ENCODE measurements around the gene CBLN3.

The CBLN3 gene

DNA sequence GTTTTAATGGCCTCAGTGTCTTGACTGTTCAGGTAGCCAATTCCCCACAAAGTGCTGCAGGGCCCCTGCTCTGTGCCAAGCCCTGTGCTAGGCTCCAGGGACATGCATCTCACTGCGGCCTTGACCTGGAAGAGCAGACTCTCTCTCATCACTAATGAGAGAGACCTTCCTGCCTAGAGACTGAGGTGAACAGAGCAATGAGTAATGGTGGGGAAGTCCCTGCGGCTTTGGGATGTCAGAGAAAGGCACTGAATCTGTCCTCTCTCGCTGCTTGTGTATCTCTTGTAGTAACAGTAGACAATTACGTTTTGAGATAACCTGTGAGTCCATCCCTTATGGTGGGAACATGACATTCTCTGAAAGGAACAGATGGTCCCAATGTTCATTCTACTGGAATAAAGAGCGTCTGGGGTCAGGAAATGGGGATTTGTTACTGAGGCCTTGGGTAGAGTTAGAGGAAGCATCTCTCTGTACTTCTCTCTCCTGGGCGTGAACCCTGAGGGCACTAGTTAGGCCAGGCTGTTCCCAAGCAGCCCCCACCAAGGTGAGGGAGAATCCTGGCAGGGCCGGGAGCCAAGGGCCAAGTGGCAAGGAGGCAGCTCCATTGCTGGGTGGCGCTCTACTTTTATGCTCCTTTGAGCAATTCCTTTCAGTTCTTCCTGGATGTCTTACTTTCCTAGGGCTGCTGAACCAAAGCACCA, 48.0 kb downstream of the CBLN3 start:
- Histone ChIP-seq H2AFZ (ENCODE audit: low read depth, low read length) (no peak overlapping the region), H3K4me3 (ENCODE audit: low read depth in 1 of 2, low read length in 2 of 2) (no peak overlapping the region), H3K27me3 (ENCODE audit: insufficient read depth, low read length, poor library complexity) (peaks cover 13% of the 10 kb centered on the region), H3K9ac (ENCODE audit: low read depth, low read length) (no peak overlapping the region), H3K36me3 (ENCODE audit: insufficient read depth, low read length) (no peaks in the 10 kb centered on the region), H3K79me2 (ENCODE audit: insufficient read depth, low read length) (no peaks in the 10 kb centered on the region), H3K27ac (ENCODE audit: low read length) (no peak overlapping the region), H3K9me3 (ENCODE audit: insufficient read depth, low read length, severe bottlenecking) (no peaks in the 10 kb centered on the region), H3K4me2 (ENCODE audit: insufficient read depth, low read length) (no peak overlapping the region), H3K4me1 (ENCODE audit: insufficient read depth, low read length) (no peaks in the 10 kb centered on the region), H4K20me1 (ENCODE audit: insufficient read depth, low read length) (no peaks in the 10 kb centered on the region)
- DNase-seq, result no peak
- ATAC-seq (ENCODE audit: insufficient read depth, low read depth), result no peak
- TF ChIP-seq, protein P1, sequence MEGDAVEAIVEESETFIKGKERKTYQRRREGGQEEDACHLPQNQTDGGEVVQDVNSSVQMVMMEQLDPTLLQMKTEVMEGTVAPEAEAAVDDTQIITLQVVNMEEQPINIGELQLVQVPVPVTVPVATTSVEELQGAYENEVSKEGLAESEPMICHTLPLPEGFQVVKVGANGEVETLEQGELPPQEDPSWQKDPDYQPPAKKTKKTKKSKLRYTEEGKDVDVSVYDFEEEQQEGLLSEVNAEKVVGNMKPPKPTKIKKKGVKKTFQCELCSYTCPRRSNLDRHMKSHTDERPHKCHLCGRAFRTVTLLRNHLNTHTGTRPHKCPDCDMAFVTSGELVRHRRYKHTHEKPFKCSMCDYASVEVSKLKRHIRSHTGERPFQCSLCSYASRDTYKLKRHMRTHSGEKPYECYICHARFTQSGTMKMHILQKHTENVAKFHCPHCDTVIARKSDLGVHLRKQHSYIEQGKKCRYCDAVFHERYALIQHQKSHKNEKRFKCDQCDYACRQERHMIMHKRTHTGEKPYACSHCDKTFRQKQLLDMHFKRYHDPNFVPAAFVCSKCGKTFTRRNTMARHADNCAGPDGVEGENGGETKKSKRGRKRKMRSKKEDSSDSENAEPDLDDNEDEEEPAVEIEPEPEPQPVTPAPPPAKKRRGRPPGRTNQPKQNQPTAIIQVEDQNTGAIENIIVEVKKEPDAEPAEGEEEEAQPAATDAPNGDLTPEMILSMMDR (IDR thresholded peaks at IDR 0.05; ENCODE audit: borderline replicate concordance, extremely low read depth, low read length, poor library complexity, severe bottlenecking), result no peak
- TF ChIP-seq EZH2 (IDR thresholded peaks at IDR 0.05; ENCODE audit: borderline replicate concordance, low read depth, low read length, severe bottlenecking), result no peak

DNA sequence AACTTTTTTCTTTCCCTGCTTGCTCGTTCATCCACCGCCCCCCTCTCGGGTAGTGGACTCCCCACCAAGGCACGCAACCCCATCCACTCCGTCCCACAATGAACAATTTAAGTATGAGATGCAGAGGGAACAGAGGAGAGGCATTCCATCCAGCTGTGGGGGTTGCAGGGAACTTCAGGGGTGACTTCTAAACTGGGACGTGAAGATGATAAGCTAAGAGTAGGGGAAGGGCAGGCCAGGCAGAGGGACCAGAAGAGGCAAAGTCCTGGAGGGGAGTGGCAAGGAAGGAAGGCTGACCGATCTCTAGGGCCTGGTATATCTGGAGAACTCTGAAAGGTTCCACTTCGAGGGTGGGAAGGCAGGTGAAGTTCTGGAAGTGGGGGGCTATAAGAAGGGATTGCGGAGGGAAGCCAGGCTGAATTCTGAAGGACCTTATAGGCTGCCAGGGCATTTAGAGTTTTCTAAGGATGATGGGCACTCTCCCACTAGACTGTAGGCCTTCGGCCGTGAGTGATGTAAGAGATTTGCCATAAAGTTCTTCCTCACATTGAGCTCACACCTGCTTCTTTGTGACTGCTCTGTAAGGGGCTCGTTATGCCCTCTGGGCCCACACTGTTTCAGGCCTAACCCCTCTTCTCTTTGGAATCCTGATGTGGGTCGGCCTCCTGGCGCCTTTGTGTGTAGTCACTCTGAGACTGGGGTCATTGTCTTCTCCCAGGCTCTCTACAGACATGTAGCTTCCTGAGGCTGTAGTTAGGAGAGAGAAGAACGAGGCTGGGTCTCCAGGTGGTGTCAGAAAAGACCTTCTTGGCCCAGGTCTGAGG, 49.3 kb downstream of the CBLN3 start:
- no peak overlapping the region for H3K4me2 ChIP-seq (ENCODE audit: insufficient read depth, low read length)
- ATAC-seq (ENCODE audit: insufficient read depth, low read depth), result no peak

DNA sequence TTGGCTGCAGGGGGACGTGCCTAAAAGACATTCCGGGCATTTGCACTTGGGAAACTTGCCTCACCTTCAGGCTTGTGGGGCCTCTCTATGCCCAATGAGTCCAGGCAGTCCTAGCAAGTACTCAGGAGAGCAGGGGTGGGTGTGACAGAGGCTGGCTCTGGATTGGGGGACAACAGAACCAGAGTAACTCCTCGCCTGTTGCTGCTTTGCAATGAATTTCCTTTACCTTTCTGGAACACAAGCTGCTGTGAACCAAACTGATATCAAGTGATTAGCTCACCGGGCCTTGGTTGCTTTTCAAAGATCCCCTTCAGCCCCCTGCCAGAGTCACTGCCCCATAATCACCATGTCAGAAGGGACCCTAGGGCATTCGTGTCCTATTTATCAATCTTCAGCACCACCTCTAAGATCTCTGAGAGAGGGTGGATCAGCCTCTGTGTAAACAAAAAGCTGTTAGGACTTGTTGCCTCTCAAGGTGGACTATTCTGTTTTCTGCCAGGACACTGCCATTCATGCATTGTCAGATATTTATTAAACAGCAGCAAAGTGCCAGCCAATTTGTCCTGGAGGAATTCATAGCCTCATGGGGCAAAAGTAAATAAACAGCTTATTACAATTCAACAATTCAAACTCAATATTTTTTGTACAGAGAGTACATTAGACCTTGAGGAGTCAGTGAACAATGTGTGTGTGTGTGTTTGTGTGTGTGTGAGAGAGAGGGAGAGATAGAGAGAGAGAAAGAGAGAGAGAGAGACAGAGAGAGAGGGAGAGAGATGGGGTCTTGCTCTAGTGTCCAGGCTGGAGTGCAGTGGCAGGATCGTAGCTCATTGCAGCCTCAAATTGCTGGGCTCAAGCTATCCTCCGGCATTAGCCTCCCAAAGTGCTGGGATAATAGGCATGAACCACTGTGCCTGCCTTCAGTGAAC, 50.2 kb downstream of the CBLN3 start:
- ATAC-seq (ENCODE audit: insufficient read depth, low read depth), result no peak
- Histone ChIP-seq H4K20me1 (ENCODE audit: insufficient read depth, low read length) (no peaks in the 10 kb centered on the region), H3K79me2 (ENCODE audit: insufficient read depth, low read length) (no peaks in the 10 kb centered on the region), H2AFZ (ENCODE audit: low read depth, low read length) (no peak overlapping the region), H3K27ac (ENCODE audit: low read length) (no peak overlapping the region), H3K4me1 (ENCODE audit: insufficient read depth, low read length) (no peaks in the 10 kb centered on the region), H3K27me3 (ENCODE audit: insufficient read depth, low read length, poor library complexity) (peaks cover 19% of the 10 kb centered on the region), H3K4me3 (ENCODE audit: low read depth in 1 of 2, low read length in 2 of 2) (no peak overlapping the region), H3K9ac (ENCODE audit: low read depth, low read length) (no peak overlapping the region), H3K9me3 (ENCODE audit: insufficient read depth, low read length, severe bottlenecking) (no peaks in the 10 kb centered on the region), H3K36me3 (ENCODE audit: insufficient read depth, low read length) (no peaks in the 10 kb centered on the region), H3K4me2 (ENCODE audit: insufficient read depth, low read length) (no peak overlapping the region)
- DNase-seq, result no peak
- TF ChIP-seq, protein P1 (IDR thresholded peaks at IDR 0.05; ENCODE audit: borderline replicate concordance, extremely low read depth, low read length, poor library complexity, severe bottlenecking), result no peak
- TF ChIP-seq EZH2 (IDR thresholded peaks at IDR 0.05; ENCODE audit: borderline replicate concordance, low read depth, low read length, severe bottlenecking), result no peak

More for the DNA sequence above, 49.3 kb downstream of the CBLN3 start:
- no peak for TF ChIP-seq EZH2 (IDR thresholded peaks at IDR 0.05; ENCODE audit: borderline replicate concordance, low read depth, low read length, severe bottlenecking)
- TF ChIP-seq, protein P1 (IDR thresholded peaks at IDR 0.05; ENCODE audit: borderline replicate concordance, extremely low read depth, low read length, poor library complexity, severe bottlenecking), result no peak
- H3K27ac ChIP-seq (ENCODE audit: low read length), result no peak overlapping the region
- H3K4me1 ChIP-seq (ENCODE audit: insufficient read depth, low read length), result no peaks in the 10 kb centered on the region
- no peaks in the 10 kb centered on the region for H3K36me3 ChIP-seq (ENCODE audit: insufficient read depth, low read length)
- H4K20me1 ChIP-seq (ENCODE audit: insufficient read depth, low read length), result no peaks in the 10 kb centered on the region
- H3K9me3 ChIP-seq (ENCODE audit: insufficient read depth, low read length, severe bottlenecking), result no peaks in the 10 kb centered on the region
- peaks cover 15% of the 10 kb centered on the region for H3K27me3 ChIP-seq (ENCODE audit: insufficient read depth, low read length, poor library complexity)
- H3K4me3 ChIP-seq (ENCODE audit: low read depth in 1 of 2, low read length in 2 of 2), result no peak overlapping the region
- H3K79me2 ChIP-seq (ENCODE audit: insufficient read depth, low read length), result no peaks in the 10 kb centered on the region
- no peak for DNase-seq
- H3K9ac ChIP-seq (ENCODE audit: low read depth, low read length), result no peak overlapping the region
- no peak overlapping the region for H2AFZ ChIP-seq (ENCODE audit: low read depth, low read length)

Measured in DND-41 (cell line).